ENCODE measurements around the gene ZNF521. TPM values are rescaled to one million over a fixed set of nuclear protein-coding genes. Genes with fewer than 3 reads are reported as not detected.

Gene ZNF521
- total and polyA plus RNA-seq, 2 donors (not counting 3 experiments of a cell fraction or from before 2014, with no cell fraction given) = 111 to 168 TPM

GRCh38 chr18:25141886-25142285, 210.1 kb downstream of the ZNF521 start:
- TF ChIP-seq, protein P1, sequence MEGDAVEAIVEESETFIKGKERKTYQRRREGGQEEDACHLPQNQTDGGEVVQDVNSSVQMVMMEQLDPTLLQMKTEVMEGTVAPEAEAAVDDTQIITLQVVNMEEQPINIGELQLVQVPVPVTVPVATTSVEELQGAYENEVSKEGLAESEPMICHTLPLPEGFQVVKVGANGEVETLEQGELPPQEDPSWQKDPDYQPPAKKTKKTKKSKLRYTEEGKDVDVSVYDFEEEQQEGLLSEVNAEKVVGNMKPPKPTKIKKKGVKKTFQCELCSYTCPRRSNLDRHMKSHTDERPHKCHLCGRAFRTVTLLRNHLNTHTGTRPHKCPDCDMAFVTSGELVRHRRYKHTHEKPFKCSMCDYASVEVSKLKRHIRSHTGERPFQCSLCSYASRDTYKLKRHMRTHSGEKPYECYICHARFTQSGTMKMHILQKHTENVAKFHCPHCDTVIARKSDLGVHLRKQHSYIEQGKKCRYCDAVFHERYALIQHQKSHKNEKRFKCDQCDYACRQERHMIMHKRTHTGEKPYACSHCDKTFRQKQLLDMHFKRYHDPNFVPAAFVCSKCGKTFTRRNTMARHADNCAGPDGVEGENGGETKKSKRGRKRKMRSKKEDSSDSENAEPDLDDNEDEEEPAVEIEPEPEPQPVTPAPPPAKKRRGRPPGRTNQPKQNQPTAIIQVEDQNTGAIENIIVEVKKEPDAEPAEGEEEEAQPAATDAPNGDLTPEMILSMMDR (IDR thresholded peaks at IDR 0.05; ENCODE audit: extremely low read depth in 1 of 2, insufficient read depth in 1 of 2, low read depth in 1 of 2, low read length in 2 of 2) = no peak
- TF ChIP-seq GATA2 (IDR thresholded peaks at IDR 0.05; ENCODE audit: insufficient read depth, insufficient read length, low read depth, low read length) = no peak
- no peak for TF ChIP-seq EZH2 (IDR thresholded peaks at IDR 0.05; ENCODE audit: borderline replicate concordance, low read depth, low read length, severe bottlenecking)
- TF ChIP-seq FOS (IDR thresholded peaks at IDR 0.05; ENCODE audit: borderline replicate concordance, insufficient read depth, low read length) = no peak
- TF ChIP-seq MYC (IDR thresholded peaks at IDR 0.05; ENCODE audit: low read depth, low read length) = no peak
- no peak for TF ChIP-seq POLR2A (IDR thresholded peaks at IDR 0.05; ENCODE audit: low read depth, low read length)
- no peak for TF ChIP-seq JUN (IDR thresholded peaks at IDR 0.05; ENCODE audit: borderline replicate concordance, insufficient read depth, insufficient read length, low read depth)
- TF ChIP-seq MAX (IDR thresholded peaks at IDR 0.05; ENCODE audit: insufficient read depth, insufficient read length) = no peak
- TF ChIP-seq POLR2AphosphoS5 (IDR thresholded peaks at IDR 0.05; ENCODE audit: insufficient read depth, low read depth, low read length) = no peak
- DNase-seq (ENCODE audit: low read depth, low spot score) = peak; percentile 39
- Histone ChIP-seq H3K27ac (ENCODE audit: insufficient read depth, low read depth, low read length) (no peak overlapping the region), H3K79me2 (ENCODE audit: control insufficient read depth, insufficient read depth, low read length) (no peaks in the 10 kb centered on the region), H4K20me1 (replicated peaks; ENCODE audit: control insufficient read depth, extremely low read depth, insufficient read depth, low read length) (peaks cover 5% of the 10 kb centered on the region), H3K9ac (replicated peaks; ENCODE audit: extremely low read depth, insufficient read depth, low read length) (no peak overlapping the region), H3K4me1 (ENCODE audit: control insufficient read depth, extremely low read depth, insufficient read depth, low read length) (peaks cover 3% of the 10 kb centered on the region), H3K36me3 (ENCODE audit: control insufficient read depth in 2 of 2, extremely low read depth in 1 of 2, insufficient read depth in 2 of 2, low read length in 2 of 2) (no peaks in the 10 kb centered on the region), H3K9me3 (replicated peaks; ENCODE audit: control insufficient read depth, insufficient read depth, low read length) (no peaks in the 10 kb centered on the region), H3K9me1 (replicated peaks; ENCODE audit: control insufficient read depth, extremely low read depth, insufficient read depth, low read length) (no peaks in the 10 kb centered on the region), H3K4me2 (ENCODE audit: insufficient read depth, low read length) (no peak overlapping the region), H2AFZ (ENCODE audit: low read depth, low read length) (no peak overlapping the region), H3K27me3 (ENCODE audit: control insufficient read depth in 2 of 2, insufficient read depth in 2 of 2, low read length in 2 of 2) (no peaks in the 10 kb centered on the region), H3K4me3 (replicated peaks in 1 of 3; ENCODE audit: insufficient read depth in 1 of 3, low read depth in 1 of 3, low read length in 3 of 3) (no peak overlapping the region)
- ChIA-PET POLR2A (no interaction called here), CTCF (no interaction called here)
- dilution Hi-C loops (cut with MboI; ENCODE audit: extremely low pct_ligation_motif_present, low sequenced_read_pairs) (no loop called here), intact Hi-C loops (cut with micrococcal nuclease) (no loop called here)
- FAIRE-seq = no peak
- BruUV-seq (replicated peaks) = no TSS peak

Measured in endothelial cell of umbilical vein (primary cell).